Mesendoderm (in vitro differentiated cells): ENCODE results near the gene OBSCN.

Source experiments
- DNase-seq: peaks from one replicate; pipeline ENCODE4 v3.0.0; 2013
- H2AK5ac ChIP-seq: 2 replicates; pipeline ENCODE4 v1.6.1; 2013; ENCODE audit warnings: low read length, inconsistent platforms
- H2BK120ac ChIP-seq: 2 replicates; pipeline ENCODE4 v1.6.1; 2013; ENCODE audit warnings: low read depth, mild to moderate bottlenecking, low read length, moderate library complexity, mixed read lengths
- H2BK15ac ChIP-seq: replicated peaks from 2 replicates; pipeline ENCODE4 v1.6.1; 2013; ENCODE audit warnings: low read depth, mild to moderate bottlenecking, moderate library complexity
- H2BK5ac ChIP-seq: 2 replicates; pipeline ENCODE4 v1.6.1; 2013; ENCODE audit warnings: low read length, inconsistent platforms
- H3K18ac ChIP-seq: 2 replicates; pipeline ENCODE4 v1.6.1; 2013; ENCODE audit warnings: mild to moderate bottlenecking, low read length, mixed read lengths
- H3K23ac ChIP-seq: one replicate; pipeline ENCODE4 v1.6.1; 2013; ENCODE audit warnings: low read length
- H3K27ac ChIP-seq: 2 replicates; pipeline ENCODE4 v1.5.1; 2013; ENCODE audit warnings: low read depth, mild to moderate bottlenecking, inconsistent platforms, low read length, moderate library complexity
- H3K27me3 ChIP-seq: 2 replicates; pipeline ENCODE4 v1.6.1; 2013; ENCODE audit warnings: low read length, control low read depth, mild to moderate bottlenecking, inconsistent platforms; ENCODE audit not compliant: insufficient read depth, poor library complexity
- H3K36me3 ChIP-seq: 2 replicates; pipeline ENCODE4 v1.6.1; 2013; ENCODE audit warnings: low read length, inconsistent platforms; ENCODE audit not compliant: control insufficient read depth, insufficient read depth
- H3K4ac ChIP-seq: one replicate; pipeline ENCODE4 v1.6.1; 2013; ENCODE audit warnings: low read depth, mild to moderate bottlenecking, low read length, moderate library complexity
- H3K4me1 ChIP-seq: 2 replicates; pipeline ENCODE4 v1.6.1; 2013; ENCODE audit warnings: low read depth, low read length, inconsistent platforms; ENCODE audit not compliant: control insufficient read depth
- H3K4me2 ChIP-seq: 2 replicates; pipeline ENCODE4 v1.6.1; 2013; ENCODE audit warnings: low read length
- H3K4me3 ChIP-seq: 2 replicates; pipeline ENCODE4 v1.5.1; 2013; ENCODE audit warnings: mild to moderate bottlenecking, low read length
- H3K56ac ChIP-seq: one replicate; pipeline ENCODE4 v1.6.1; 2013; ENCODE audit warnings: low read length
- H3K79me1 ChIP-seq: 2 replicates; pipeline ENCODE4 v1.6.1; 2013; ENCODE audit warnings: low read length, inconsistent platforms
- H3K79me2 ChIP-seq: 2 replicates; pipeline ENCODE4 v1.6.1; 2013; ENCODE audit warnings: mild to moderate bottlenecking, low read length; ENCODE audit not compliant: control insufficient read depth, insufficient read depth
- H3K9ac ChIP-seq: 2 replicates; pipeline ENCODE4 v1.6.1; 2013; ENCODE audit warnings: low read length, inconsistent platforms
- H4K5ac ChIP-seq: one replicate; pipeline ENCODE4 v1.6.1; 2013; ENCODE audit warnings: low read length
- H4K8ac ChIP-seq: one replicate; pipeline ENCODE4 v1.6.1; 2013; ENCODE audit warnings: low read depth, mild to moderate bottlenecking, control low read depth, low read length, moderate library complexity
- WGBS: extraction: QIAGEN DNeasy Blood & Tissue Kit; methylation state at CpG from one replicate; pipeline ENCODE4 v1.1.7; 2013; ENCODE audit warnings: low lambda C conversion rate, missing lambda C conversion rate; ENCODE audit not compliant: insufficient coverage; ENCODE audit errors: extremely low coverage; 5-methylcytosine and 5-hydroxymethylcytosine counted together

The OBSCN gene

GRCh38 chr1:228311091-228311490 lies 103.2 kb downstream of the OBSCN start:
- H2BK120ac ChIP-seq = no peak overlapping the region
- no peak overlapping the region for H3K9ac ChIP-seq
- no peak overlapping the region for H3K27ac ChIP-seq
- no peak overlapping the region for H3K4me2 ChIP-seq
- H3K79me2 ChIP-seq = no peaks in the 10 kb centered on the region
- no peak overlapping the region for H4K8ac ChIP-seq
- H3K4ac ChIP-seq = no peak overlapping the region
- DNase-seq = no peak
- H2AK5ac ChIP-seq = no peak overlapping the region
- no peaks in the 10 kb centered on the region for H3K4me1 ChIP-seq
- H4K5ac ChIP-seq = no peak overlapping the region
- H2BK5ac ChIP-seq = no peak overlapping the region
- H3K23ac ChIP-seq = no peak overlapping the region
- no CpG with 5 or more reads among the region's 3 CpGs for WGBS
- no peak overlapping the region for H3K4me3 ChIP-seq
- H3K79me1 ChIP-seq = no peaks in the 10 kb centered on the region
- no peak overlapping the region for H3K56ac ChIP-seq
- H3K27me3 ChIP-seq = no peaks in the 10 kb centered on the region
- no peak overlapping the region for H3K18ac ChIP-seq
- H3K36me3 ChIP-seq = no peaks in the 10 kb centered on the region
- H2BK15ac ChIP-seq = no peak overlapping the region

DNA sequence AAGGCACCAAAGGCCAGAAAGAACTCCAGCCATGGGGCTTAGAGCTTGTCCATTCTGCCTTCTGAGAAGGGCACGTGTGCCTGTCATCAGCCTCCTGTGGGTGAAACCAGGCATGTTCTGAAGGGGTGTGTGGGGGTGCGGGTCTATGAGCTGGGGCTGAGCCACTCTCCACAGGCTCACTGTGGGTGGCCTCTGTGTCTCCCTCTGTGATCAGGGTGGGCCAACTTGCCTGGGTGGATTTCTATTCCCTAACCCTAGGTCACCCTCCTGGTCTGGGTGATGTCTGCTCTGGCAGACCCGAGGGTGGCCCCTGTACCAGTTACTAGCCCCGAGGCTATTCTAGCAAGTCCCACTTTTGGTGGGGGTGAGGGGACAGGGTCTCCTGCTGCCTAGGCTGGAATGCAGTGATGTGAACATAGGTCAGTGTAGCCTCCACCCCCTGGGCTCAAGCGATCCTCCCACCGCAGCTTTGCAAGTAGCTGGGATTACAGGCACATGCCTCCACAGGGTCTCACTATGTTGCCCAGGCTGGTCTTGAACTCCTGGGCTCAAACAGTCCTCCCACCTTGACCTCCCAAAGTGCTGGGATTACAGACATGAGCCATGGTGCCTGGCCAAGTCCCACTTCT lies 104.4 kb downstream of the OBSCN start:
- no CpG with 5 or more reads among the region's 6 CpGs for WGBS
- no peak overlapping the region for H4K8ac ChIP-seq
- DNase-seq = no peak

GRCh38 chr1:228313536-228314277 lies 105.9 kb downstream of the OBSCN start:
- Histone ChIP-seq H3K27ac (no peak overlapping the region), H3K23ac (no peak overlapping the region), H3K4me2 (no peak overlapping the region), H3K27me3 (no peaks in the 10 kb centered on the region), H2BK120ac (no peak overlapping the region), H3K18ac (no peak overlapping the region), H4K8ac (no peak overlapping the region), H3K4ac (no peak overlapping the region), H2BK5ac (no peak overlapping the region), H2AK5ac (no peak overlapping the region), H3K9ac (no peak overlapping the region), H3K4me1 (no peaks in the 10 kb centered on the region), H3K36me3 (no peaks in the 10 kb centered on the region), H3K4me3 (no peak overlapping the region), H3K56ac (no peak overlapping the region), H2BK15ac (no peak overlapping the region), H3K79me1 (no peaks in the 10 kb centered on the region), H3K79me2 (no peaks in the 10 kb centered on the region), H4K5ac (no peak overlapping the region)
- WGBS = no CpG with 5 or more reads among the region's 25 CpGs
- DNase-seq = no peak

More for the DNA sequence above, 104.4 kb downstream of the OBSCN start:
- no peak overlapping the region for H3K18ac ChIP-seq
- no peak overlapping the region for H2AK5ac ChIP-seq
- no peak overlapping the region for H3K9ac ChIP-seq
- H3K36me3 ChIP-seq = no peaks in the 10 kb centered on the region
- no peak overlapping the region for H4K5ac ChIP-seq
- H2BK15ac ChIP-seq = no peak overlapping the region
- H3K79me2 ChIP-seq = no peaks in the 10 kb centered on the region
- H3K27me3 ChIP-seq = no peaks in the 10 kb centered on the region
- no peak overlapping the region for H2BK5ac ChIP-seq
- no peak overlapping the region for H3K4me3 ChIP-seq
- no peak overlapping the region for H3K23ac ChIP-seq
- H3K4ac ChIP-seq = no peak overlapping the region
- no peaks in the 10 kb centered on the region for H3K4me1 ChIP-seq
- no peak overlapping the region for H3K56ac ChIP-seq
- no peak overlapping the region for H3K4me2 ChIP-seq
- no peaks in the 10 kb centered on the region for H3K79me1 ChIP-seq
- no peak overlapping the region for H2BK120ac ChIP-seq
- no peak overlapping the region for H3K27ac ChIP-seq

GRCh38 chr1:228314315-228314657 lies 106.4 kb downstream of the OBSCN start:
- no peaks in the 10 kb centered on the region for H3K79me2 ChIP-seq
- H3K79me1 ChIP-seq = no peaks in the 10 kb centered on the region
- H3K36me3 ChIP-seq = peaks cover 2% of the 10 kb centered on the region
- no peak overlapping the region for H2BK15ac ChIP-seq
- no peak overlapping the region for H3K56ac ChIP-seq
- H3K9ac ChIP-seq = no peak overlapping the region
- H3K4me3 ChIP-seq = no peak overlapping the region
- H3K4me1 ChIP-seq = no peaks in the 10 kb centered on the region
- H3K23ac ChIP-seq = no peak overlapping the region
- H3K27ac ChIP-seq = no peak overlapping the region
- no peak overlapping the region for H2BK120ac ChIP-seq
- no peak for DNase-seq
- H4K8ac ChIP-seq = no peak overlapping the region
- no peak overlapping the region for H2BK5ac ChIP-seq
- no peak overlapping the region for H3K18ac ChIP-seq
- H3K4ac ChIP-seq = no peak overlapping the region
- H3K27me3 ChIP-seq = no peaks in the 10 kb centered on the region
- H4K5ac ChIP-seq = no peak overlapping the region
- no CpG with 5 or more reads among the region's 3 CpGs for WGBS
- H2AK5ac ChIP-seq = no peak overlapping the region
- H3K4me2 ChIP-seq = no peak overlapping the region

DNA sequence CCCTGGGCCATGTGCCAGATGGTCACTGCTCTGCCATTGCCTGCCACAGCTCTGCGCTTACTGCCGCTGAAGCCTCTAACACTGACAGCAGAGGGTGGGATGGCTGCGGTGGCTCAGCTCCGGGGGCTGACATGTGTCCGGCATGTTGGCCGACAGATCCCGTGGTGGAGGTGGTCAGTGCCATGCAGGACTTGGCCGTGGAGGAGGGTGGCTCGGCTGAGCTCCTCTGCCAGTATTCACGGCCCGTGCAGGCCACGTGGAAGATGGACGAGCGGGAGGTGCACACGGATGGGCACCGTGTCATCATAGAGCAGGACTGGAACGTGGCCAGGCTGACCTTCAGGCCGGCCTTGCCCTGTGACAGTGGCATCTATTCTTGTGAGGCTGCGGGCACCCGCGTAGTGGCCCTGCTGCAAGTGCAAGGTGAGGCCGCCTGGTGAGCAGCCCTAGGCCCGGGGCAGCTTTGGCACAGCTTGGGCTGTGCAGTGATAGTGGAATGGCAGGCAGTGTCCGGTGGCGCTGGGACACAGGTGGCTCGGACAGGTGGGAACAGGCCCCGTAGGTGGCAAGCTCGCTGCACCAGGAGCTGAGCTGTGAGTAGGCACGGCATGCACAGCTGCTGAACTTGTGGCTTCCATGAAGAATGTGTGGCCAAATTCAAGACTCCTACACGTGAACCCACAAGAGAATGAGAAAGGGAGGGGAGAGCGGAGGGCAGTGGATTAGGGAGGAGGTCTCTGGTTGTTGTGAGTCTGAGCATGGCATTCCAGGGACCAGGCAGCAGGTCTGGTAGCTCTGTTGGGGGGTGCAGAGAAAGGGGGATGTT lies 107.0 kb downstream of the OBSCN start:
- Histone ChIP-seq H3K4ac (no peak overlapping the region), H3K27me3 (no peaks in the 10 kb centered on the region), H3K4me2 (no peak overlapping the region), H3K56ac (no peak overlapping the region), H2BK15ac (no peak overlapping the region), H4K8ac (no peak overlapping the region), H3K4me3 (no peak overlapping the region), H3K4me1 (no peaks in the 10 kb centered on the region), H3K79me2 (no peaks in the 10 kb centered on the region), H4K5ac (no peak overlapping the region), H3K36me3 (peaks cover 5% of the 10 kb centered on the region), H3K27ac (no peak overlapping the region), H2BK120ac (no peak overlapping the region), H3K9ac (no peak overlapping the region), H3K18ac (no peak overlapping the region), H3K23ac (no peak overlapping the region), H2AK5ac (no peak overlapping the region), H3K79me1 (no peaks in the 10 kb centered on the region), H2BK5ac (no peak overlapping the region)
- no CpG with 5 or more reads among the region's 31 CpGs for WGBS
- DNase-seq = no peak
